NCI-H69 (cell line): ENCODE results near the gene EEFSEC.

Source experiments
- DNase-seq: peaks from one replicate; lab custom pipeline; 2025; lab: John Stamatoyannopoulos, UW

EEFSEC gene

DNA sequence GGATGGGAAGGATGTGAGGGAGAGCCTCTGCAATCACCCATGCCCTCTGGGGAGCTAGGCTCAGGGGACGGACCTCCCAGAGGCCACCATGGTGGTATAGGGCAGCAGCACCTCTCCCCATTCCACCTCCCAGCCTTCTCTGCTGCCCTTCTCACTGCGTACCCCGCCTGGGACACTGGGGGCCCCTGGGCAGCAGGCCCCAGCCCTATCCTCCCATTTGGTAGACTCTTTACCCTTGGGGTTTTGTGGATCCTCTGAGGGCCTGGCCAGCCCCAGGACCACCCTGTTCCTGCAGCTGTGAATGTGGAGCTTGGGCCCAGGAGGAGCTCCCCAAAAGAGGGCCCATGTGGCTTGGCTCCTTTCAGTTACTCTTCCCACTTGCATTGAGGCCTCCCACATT is 181.5 kb downstream of the EEFSEC start:
- DNase-seq: no peak

GRCh38 chr3:128335621-128336296 is 182.5 kb downstream of the EEFSEC start:
- DNase-seq: peak; percentile 22

- DNase-seq: no peak
Measured at GRCh38 chr3:128336337-128337156, 183.3 kb downstream of the EEFSEC start.

- peak; percentile 25 for DNase-seq
Measured at GRCh38 chr3:128337305-128337704, 184.0 kb downstream of the EEFSEC start.

DNA sequence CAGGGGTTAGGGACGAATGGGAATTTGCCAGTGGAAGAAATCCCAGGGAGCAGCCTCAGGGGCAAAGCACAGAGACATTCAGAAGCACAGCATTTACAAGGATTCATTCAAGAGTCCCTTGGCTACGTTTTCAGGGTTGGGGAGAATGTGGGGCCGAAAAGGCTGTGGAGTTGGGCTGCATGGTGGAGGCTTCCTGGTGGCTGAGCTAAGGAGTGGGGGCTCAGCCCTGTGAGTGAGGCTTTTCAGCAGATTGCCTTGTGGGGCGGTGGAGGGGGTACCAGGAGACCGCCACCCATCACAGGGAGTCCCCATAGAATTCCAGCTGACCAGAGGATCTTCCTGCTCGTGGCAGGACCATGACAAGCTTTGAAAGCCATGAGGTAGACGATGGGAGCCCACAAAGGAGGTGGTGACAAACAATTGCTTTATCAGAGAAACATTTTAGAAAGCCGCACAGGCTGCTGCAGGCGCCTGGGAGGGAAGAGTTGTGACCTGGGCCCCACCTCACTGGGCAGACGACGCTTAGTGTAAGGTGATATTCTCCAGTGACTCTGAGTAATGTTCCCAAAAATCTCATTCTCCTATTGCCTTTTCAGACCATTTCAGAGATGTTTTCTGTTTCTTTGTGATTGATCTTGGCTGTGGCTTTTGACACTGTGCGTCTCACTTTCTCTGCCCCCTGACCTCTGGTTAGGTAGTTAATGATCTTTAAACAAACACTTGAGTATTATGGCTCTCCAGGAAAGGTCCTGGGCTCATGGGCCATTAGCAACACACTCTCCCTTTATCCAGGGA is 185.5 kb downstream of the EEFSEC start:
- DNase-seq: peak; percentile 59

DNA sequence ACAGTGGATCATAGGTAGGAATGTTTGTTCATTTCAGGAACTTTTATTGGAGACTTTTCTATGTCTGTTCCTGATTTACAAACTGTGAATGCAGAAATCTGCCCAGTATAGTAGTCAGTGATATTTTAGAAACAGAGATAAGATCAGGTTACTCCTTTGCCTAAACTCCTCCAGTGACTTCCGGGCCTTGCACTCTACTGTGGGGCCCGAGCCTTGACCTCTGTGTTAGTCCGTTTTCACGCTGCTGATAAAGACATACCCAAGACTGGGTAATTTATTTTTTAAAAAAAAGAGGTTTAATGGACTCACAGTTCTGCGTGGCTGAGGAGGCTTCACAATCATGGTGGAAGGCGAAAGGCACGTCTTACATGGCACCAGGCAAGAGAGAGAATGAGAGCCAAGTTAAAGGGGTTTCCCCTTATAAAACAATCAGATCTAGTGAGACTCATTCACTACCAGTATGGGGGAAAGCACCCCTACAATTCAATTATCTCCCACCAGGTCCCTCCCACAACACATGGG is 186.3 kb downstream of the EEFSEC start:
- DNase-seq: no peak

GRCh38 chr3:128340198-128340903 is 187.1 kb downstream of the EEFSEC start:
- DNase-seq: no peak

DNA sequence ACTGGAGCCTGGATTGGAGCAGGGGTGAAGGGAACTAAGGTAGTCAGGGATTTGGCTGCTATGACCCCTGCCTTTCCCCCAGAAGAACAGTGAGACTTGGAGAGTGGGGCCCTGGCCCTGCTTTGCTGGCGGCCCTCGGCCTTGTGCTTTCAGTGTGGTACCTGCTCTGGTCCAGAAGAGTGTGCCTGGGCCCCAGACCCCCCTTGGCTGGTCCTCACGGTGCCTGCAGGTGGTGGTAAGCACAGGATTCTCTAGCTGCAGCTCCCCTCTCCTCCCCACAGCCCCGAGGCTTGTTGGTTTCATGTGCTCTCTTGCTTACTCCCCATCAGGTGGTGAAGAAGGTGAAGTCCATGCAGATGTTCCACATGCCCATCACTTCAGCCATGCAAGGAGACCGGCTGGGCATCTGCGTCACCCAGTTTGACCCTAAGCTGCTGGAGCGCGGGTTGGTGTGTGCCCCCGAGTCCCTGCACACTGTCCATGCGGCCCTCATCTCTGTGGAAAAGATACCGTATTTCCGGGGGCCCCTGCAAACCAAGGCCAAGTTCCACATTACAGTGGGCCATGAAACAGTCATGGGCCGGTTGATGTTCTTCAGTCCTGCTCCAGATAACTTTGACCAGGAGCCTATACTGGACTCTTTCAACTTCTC is 187.7 kb downstream of the EEFSEC start:
- DNase-seq: no peak

- DNase-seq: no peak
Measured at GRCh38 chr3:128341659-128342395, 188.5 kb downstream of the EEFSEC start.

DNA sequence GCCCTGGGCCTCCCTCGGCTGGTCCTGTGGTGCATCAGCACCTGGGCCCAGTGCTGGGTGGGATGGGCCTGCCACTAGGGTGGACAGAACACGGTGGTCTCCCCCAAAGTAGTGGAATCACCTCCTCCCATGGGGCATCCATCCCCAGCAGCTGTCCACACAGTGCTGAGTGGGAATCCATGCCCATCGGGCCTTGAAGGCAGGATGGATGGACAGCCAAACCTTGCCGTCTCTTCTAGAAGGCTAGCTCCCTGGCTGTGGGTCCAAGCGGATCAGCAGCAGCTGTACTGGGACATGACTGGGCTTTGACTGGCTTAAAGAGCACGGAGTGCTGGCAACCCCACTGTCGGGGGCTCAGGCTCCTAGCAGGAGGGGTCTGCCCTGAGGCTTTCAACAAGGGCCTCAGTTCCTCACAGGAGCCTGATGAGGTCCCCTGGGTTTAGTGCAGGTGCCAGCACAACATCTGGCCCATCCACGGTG is 189.5 kb downstream of the EEFSEC start:
- DNase-seq: no peak

GRCh38 chr3:128343287-128344051 is 190.2 kb downstream of the EEFSEC start:
- peak; percentile 88 for DNase-seq

- peak; percentile 41 for DNase-seq
Measured at GRCh38 chr3:128344052-128344735, 190.9 kb downstream of the EEFSEC start.

- DNase-seq: no peak
Measured at GRCh38 chr3:128345196-128345595, 191.9 kb downstream of the EEFSEC start.

GRCh38 chr3:128346562-128346961 is 193.3 kb downstream of the EEFSEC start:
- no peak for DNase-seq

DNA sequence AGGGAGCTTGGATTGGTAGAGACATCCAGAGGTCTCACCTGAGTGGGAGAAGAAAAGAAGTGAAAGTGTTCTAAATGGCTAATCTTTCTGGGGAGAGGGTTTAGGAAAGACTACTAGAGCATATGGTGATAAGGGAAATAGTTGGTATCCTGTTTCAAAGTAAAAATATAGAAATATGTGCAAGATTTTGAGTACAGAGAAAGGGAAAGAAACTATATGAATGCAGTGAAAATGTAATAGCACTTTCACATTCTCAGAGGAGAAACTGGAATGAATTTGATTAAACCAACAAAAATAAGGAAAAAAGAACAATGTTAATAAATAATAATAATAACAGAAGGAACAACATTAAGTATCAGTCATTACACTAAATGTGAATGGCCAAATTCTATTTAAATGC is 194.0 kb downstream of the EEFSEC start:
- DNase-seq: no peak

DNA sequence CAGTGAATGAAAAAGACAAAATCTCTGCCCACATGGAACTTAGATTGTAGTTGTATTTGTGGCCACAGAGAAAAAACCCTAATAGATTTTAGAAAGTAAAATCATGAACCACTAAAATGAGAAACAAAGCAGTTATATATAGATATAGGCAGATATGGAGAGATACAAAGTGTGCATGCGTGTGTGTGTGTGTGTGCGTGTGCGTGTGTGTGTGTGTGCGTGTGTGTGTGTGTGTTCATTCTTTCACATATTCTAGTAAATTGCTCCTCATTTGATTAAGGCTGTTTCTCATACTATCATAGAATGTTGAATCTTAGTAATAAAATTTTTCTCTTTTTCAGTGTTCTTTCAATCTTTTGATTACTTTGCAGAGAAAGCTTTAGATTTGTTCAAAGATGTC is 194.8 kb downstream of the EEFSEC start:
- peak; percentile 4 for DNase-seq

DNA sequence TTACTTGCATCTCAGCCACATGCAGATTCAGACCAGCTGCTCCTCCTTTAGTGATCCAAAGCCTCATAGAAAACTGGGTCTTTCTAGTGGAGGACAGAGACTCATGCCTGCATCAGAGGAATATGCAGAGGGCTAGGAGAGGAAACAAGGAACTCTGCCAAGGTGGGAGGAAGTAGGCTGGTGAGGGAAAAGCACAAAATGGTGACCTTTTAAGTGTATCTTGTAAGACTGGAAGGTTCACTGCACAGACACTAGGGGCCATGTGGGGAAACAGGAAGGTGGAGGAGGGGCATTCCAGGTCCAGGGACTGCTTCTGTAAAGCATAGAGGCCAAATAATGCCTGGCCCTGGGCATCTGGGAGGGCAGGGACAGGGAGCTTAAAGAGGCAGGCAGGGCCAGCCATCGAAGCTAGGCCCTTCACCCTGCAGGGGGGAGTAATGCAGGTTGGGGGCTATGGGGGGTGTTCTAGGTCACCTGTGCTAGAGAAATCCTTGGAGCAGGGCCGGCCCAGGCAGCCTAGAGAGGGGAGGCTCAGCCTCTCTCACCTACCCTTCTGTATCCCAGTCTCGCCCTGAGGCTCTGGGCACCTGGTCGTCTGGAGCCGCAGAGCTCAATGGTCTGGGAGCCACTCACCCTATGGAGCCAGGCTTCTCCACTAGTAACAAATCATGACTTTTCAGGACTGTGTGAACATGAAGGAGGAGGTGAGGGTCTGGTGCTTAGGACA is 195.7 kb downstream of the EEFSEC start:
- peak; percentile 71 for DNase-seq

DNA sequence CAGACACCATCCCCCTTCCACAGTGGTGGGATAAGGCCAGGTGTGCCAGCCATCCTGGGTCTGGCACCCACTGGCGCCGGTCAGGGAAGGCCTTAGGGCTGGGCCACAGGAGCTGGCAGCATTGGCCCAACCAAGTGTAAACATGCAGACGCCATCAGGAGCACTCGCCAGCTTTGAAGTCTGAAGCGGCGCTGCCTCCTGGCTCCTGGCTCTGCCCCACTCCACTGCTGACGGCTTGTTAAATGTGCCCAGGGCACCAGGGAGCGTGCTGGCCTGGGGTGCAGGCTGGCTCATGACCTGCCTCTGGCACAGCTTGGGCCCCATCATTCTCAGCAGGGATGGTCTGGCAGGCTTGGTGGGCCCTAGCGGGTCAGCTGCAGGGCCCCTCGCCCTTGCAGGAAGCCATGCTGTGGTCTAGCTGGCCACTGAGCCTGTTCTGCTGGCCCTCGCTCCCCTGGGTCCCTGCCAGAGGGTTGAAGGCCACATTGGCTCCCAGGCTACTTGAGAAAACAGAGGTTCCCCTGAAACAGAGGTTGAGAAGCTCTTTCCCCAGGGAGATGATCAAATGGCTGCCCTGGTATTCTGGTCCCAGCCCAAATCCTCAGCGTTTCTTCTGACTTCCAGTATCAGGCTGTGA is 196.8 kb downstream of the EEFSEC start:
- DNase-seq: peak; percentile 20
